ENCODE results near the gene ADAM8.
"Not testable (repeated sequence)": the region's sequence is repeated elsewhere in the genome, so short reads cannot be mapped to it uniquely, and the experiment has no call there.

The ADAM8 gene

DNA sequence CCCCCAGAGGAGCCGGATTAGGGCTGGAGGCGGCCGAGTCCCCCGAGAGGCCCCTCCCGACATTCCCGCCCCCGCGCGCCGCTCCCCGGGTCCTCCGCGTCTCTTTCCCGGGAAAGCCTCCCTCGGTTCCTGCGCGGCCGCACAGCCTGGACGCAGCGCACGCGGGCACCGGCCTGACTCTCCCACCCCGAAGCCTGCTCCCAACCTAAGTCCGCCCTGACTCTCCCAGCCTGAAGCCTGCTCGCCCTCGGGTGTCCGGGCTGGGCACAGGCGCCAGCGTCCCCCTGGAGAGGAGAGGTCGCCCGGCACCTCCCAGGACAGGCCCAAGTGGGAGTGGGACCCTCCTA, 39.5 kb downstream of the ADAM8 start:
- Histone ChIP-seq H3K27ac (no peak overlapping the region), H3K4me3 (peak overlapping the region; percentile 65)
- no peak for DNase-seq (ENCODE audit: low spot score)
- TF ChIP-seq, protein P1, sequence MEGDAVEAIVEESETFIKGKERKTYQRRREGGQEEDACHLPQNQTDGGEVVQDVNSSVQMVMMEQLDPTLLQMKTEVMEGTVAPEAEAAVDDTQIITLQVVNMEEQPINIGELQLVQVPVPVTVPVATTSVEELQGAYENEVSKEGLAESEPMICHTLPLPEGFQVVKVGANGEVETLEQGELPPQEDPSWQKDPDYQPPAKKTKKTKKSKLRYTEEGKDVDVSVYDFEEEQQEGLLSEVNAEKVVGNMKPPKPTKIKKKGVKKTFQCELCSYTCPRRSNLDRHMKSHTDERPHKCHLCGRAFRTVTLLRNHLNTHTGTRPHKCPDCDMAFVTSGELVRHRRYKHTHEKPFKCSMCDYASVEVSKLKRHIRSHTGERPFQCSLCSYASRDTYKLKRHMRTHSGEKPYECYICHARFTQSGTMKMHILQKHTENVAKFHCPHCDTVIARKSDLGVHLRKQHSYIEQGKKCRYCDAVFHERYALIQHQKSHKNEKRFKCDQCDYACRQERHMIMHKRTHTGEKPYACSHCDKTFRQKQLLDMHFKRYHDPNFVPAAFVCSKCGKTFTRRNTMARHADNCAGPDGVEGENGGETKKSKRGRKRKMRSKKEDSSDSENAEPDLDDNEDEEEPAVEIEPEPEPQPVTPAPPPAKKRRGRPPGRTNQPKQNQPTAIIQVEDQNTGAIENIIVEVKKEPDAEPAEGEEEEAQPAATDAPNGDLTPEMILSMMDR (IDR thresholded peaks at IDR 0.05): no peak

DNA sequence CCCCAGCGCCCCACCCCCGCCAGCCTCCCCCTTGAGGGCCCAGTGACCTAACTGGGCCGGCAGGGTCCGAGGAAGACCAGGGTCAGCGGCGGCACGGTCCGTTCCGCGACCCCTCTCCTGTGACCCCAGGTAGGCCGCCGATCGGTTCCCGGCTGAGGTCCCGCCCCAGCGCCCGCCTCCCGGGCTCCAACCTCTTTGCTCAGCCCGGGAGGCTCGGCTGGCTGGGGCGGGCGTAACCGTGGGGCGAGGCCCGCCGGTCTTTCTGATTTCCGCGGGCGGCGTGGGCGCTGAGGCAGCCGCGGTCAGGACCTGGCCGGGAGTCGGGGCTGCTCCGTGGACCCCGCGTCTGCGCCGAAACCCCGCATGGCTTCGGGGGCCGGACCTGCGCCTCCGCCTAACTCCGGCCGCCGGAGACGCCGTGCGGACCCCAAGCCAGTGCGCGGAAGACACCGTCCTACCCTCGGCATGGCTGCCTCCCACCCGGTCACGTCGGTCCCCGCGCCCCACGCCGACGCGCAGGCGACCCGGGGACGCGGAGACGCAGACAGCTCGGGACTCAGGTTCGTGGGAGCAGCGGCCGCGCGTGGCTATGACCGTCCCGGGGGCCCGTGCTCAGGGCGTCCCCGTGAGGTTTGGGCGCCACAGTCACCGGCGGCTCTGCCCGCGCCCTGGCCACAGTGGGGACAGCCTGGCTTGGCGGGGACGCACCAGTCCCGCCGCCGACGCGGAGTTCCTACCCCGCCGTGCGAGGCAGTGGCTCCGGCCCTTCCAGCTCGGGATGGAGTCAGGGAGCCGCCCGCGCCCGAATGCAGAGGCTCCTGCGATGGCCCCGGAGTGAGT, 40.0 kb downstream of the ADAM8 start:
- Histone ChIP-seq H3K27ac (peak overlapping the region in 1 of 2 donors; percentile 59), H3K4me3 (peak overlapping the region; percentile 65)
- no peak for DNase-seq (ENCODE audit: low spot score)
- TF ChIP-seq, protein P1 (IDR thresholded peaks at IDR 0.05): no peak

DNA sequence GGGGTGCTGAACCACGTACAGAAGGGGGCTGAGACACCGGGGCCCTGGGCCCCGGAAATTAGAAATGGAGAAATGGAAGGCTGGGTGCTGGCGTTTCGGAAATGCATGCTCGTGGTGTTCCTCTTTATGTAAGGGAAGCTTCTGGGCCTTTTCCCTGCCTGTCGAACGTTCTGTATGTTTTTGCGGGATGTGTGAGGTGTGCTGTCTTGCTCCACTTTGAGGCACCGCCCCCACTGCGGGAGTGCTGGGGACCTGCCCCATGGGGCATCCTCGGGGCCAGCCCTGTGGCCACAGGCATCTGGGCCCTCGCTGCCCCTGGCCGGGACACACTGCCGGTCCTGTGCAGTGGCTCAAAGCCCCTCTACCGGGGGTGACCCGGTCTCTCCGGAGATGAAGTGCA, 40.7 kb downstream of the ADAM8 start:
- H3K27ac ChIP-seq: peak overlapping the region in 1 of 2 donors; percentile 59
- peak overlapping the region; percentile 65 for H3K4me3 ChIP-seq
- TF ChIP-seq, protein P1 (IDR thresholded peaks at IDR 0.05): no peak
- DNase-seq (ENCODE audit: low spot score): no peak

DNA sequence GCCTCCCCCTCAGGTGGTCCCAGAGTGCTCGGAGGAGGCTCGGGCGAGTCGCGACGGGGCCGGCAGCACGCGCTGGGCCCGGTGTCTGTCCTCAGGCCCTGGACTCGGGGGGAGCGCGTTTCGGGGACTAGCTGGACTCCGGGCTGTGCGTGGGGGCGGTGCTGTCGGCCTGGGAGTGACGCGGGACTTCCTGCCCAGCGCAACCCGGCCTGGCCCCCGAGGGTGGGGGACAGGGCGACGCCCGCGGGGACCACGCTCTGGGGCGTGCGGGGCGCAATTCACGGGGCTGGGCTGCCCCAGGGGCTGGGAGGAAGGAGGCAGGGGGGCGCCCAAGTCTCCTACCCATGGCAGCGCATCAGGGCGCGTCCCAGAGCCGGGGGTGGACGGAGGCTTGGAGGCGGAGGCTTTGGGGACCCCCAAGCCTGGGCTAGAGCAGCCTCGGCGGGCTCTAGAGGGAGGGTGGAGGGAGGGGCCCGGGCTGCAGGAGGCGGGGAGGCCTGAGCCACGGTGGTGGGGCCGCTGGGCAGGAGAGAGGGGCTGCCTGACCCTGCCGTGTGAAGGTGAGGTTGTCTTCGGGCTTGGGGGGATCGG, 41.3 kb downstream of the ADAM8 start:
- Histone ChIP-seq H3K27ac (peak overlapping the region in 1 of 2 donors; percentile 71), H3K4me3 (peak overlapping the region; percentile 59)
- TF ChIP-seq, protein P1 (IDR thresholded peaks at IDR 0.05): no peak
- no peak for DNase-seq (ENCODE audit: low spot score)

DNA sequence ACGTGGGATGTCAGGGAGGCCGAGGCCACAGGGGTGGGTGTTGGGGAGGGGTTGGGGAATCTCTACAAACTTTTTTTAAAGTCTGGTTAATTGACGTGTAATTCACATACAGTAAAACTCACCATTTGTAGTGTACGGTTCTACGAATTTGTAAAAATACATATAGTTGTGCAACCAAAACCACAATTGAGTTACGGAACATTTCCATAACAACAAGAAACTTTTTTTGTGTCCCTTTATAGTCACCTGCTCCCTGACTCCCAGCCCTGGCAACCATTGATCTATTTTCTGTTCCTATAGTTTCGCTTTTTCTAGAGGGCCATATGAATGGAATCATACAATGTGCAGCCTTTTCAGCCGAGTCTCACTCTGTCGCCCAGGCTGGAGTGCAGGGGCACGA, 41.9 kb downstream of the ADAM8 start:
- not testable (repeated sequence) for H3K27ac ChIP-seq; DNase-seq (ENCODE audit: low spot score)
- H3K4me3 ChIP-seq: peak overlapping the region; percentile 59

DNA sequence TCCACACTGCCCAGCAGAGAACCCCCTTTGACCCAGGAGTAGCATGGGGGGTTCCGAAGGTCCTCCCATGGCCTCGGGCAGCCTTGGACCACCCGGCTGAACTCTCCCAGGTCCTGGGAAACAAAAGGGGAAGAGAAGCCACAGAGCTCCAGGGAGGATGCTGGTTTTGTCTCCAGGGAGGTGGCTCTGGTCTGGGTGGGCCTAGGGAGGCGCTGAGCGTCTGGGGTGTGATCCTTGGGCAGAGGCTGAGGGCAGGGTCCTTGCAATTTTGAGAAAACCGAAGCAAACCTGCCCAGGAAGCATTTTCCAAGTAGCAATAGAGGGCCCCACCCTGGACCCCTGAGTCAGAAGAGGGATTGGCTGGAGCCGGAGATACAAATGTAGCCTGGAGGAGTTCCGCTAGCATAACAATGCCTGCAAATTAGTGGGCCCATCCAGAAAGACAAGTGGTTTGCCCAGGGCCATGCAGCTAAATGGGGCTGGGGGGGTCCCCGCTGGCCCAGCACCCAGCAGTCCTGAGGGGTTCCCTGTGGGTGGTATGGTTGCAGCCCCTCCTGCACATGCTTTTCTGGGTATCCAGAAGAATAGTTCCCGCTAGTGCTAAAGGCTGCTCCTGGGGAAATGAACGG, 44.6 kb downstream of the ADAM8 start:
- DNase-seq (ENCODE audit: low spot score): no peak
- Histone ChIP-seq H3K4me3 (no peak overlapping the region), H3K27ac (no peak overlapping the region)
- TF ChIP-seq, protein P1 (IDR thresholded peaks at IDR 0.05): no peak

DNA sequence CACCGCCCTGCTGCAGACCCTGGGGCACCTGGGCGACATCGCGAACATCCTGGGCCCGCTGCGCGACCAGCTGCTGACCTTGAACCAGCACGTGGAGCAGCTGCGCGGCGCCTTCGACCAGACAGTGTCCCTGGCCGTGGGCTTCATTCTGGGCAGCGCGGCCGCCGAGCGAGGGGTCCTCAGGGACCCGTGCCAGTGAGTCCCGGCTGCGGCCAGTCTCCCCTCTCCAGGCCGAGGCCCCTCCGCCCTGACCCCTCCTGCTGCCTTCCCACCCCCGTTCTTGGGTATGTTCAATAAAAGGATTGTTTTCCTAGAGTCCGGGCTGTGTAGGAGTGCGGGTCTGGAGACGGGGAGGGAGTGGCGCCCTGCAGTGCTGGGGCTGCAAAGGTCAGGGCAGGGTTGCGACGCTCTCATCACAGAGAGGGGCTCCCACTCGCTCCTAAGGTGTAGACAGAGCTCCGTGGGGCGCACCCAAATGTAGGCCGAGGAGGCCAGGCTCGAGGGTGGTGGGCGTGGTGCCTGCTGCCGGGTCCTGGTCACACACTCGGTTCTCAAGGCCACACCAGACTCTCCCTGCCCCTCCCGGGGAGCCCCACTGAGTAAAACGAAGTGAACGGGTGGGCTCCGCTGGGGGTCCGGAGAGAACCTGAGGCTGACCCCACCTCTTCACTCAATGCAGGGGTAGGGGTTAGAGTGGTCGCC, 45.3 kb downstream of the ADAM8 start:
- Histone ChIP-seq H3K27ac (no peak overlapping the region), H3K4me3 (peak overlapping the region; percentile 60)
- no peak for DNase-seq (ENCODE audit: low spot score)
- TF ChIP-seq, protein P1 (IDR thresholded peaks at IDR 0.05): no peak

Measured in coronary artery (tissue), 2 donors.